ENCODE results near the gene POU6F2.

Gene POU6F2

DNA sequence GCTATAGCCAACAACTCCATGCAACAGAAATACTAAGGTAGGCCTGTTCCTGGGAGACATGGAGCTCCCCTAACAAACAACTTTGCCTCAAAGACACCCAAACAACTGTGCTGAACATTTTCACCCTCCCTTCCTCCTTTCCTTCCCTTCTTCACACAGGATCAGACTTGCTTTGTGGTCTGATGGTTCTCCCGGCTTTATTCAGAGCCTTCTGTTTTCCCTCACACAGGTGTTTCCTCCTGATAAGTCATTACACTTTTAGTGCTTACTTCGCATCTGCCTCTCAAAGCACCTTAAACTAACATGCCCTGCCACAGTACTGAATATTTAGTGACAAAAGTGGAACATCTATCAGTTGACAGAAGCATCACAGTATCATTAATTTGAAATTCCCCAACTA lies 532.2 kb downstream of the POU6F2 start:
- no peaks in the 10 kb centered on the region for H3K27me3 ChIP-seq (ENCODE audit: control insufficient read depth in 3 of 3, insufficient read depth in 3 of 3, low read depth in 1 of 3, low read length in 3 of 3)
- no peak overlapping the region for H3K27ac ChIP-seq (replicated peaks; ENCODE audit: low read length)
- H3K4ac ChIP-seq (ENCODE audit: low read length): no peak overlapping the region
- H3K4me3 ChIP-seq (ENCODE audit: low read length in 2 of 2): no peak overlapping the region
- H4K8ac ChIP-seq (ENCODE audit: low read depth, low read length): no peak overlapping the region
- H2AFZ ChIP-seq (ENCODE audit: low read length): no peak overlapping the region
- H3K79me1 ChIP-seq (ENCODE audit: low read depth, low read length): no peaks in the 10 kb centered on the region
- H2AK5ac ChIP-seq (ENCODE audit: low read depth, low read length): no peak overlapping the region
- DNase-seq (ENCODE audit: low spot score): no peak
- H2BK15ac ChIP-seq (ENCODE audit: low read length): no peak overlapping the region
- H4K91ac ChIP-seq (ENCODE audit: low read depth, low read length, poor library complexity): no peak overlapping the region
- no peak overlapping the region for H3K23ac ChIP-seq (ENCODE audit: low read depth, low read length, poor library complexity)
- H3K4me1 ChIP-seq (ENCODE audit: control insufficient read depth in 2 of 2, insufficient read depth in 1 of 2, low read depth in 1 of 2, low read length in 2 of 2): no peaks in the 10 kb centered on the region
- H3K36me3 ChIP-seq (replicated peaks in 1 of 2; ENCODE audit: control insufficient read depth in 2 of 2, insufficient read depth in 2 of 2, low read length in 2 of 2): no peaks in the 10 kb centered on the region
- H3K18ac ChIP-seq (ENCODE audit: low read length): no peak overlapping the region
- H3K4me2 ChIP-seq (ENCODE audit: insufficient read depth, low read length, poor library complexity, severe bottlenecking): no peak overlapping the region
- H2BK5ac ChIP-seq (ENCODE audit: low read length): no peak overlapping the region
- no CpG with 5 or more reads among the region's 2 CpGs for WGBS, 2 donors (ENCODE audit: extremely low coverage in 2 of 2, insufficient read length in 2 of 2, insufficient replicate concordance in 1 of 2)
- H2BK120ac ChIP-seq (ENCODE audit: low read depth, low read length): no peak overlapping the region
- H3K9ac ChIP-seq (ENCODE audit: low read depth, low read length, poor library complexity): no peak overlapping the region
- no peak overlapping the region for H2BK12ac ChIP-seq (ENCODE audit: low read length)
- no peaks in the 10 kb centered on the region for H3K9me3 ChIP-seq (replicated peaks in 1 of 2; ENCODE audit: control insufficient read depth in 2 of 2, insufficient read depth in 1 of 2, low read depth in 1 of 2, low read length in 2 of 2)
- no peak overlapping the region for H3K14ac ChIP-seq (ENCODE audit: low read length)

DNA sequence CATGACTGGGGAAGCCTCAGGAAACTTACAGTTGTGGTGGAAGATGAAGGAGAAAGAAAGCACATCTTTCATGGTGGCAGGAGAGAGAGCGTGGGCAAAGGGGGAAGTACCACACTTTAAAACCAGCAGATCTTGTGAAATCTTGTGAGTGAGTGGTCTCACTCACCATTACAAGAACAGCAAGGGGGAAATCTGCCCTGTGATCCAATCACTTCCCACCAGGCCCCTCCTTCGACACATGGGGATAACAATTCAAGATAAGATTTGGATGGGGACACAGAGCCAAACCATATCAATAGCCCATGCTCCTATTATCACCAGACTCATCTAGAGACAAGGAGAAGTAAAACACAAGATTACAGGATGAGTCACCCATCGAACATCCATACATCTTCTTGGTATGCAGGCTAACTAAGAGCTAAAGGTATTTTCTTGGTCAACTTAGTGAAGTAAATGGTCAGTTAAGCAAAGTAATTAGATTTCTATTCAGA lies 533.2 kb downstream of the POU6F2 start:
- whole genome bisulfite sequencing, 2 donors (ENCODE audit: extremely low coverage in 2 of 2, insufficient read length in 2 of 2, insufficient replicate concordance in 1 of 2): no CpG with 5 or more reads among the region's 3 CpGs
- H3K9ac ChIP-seq (ENCODE audit: low read depth, low read length, poor library complexity): no peak overlapping the region
- no peak overlapping the region for H2AK5ac ChIP-seq (ENCODE audit: low read depth, low read length)
- H3K79me1 ChIP-seq (ENCODE audit: low read depth, low read length): no peaks in the 10 kb centered on the region
- H3K14ac ChIP-seq (ENCODE audit: low read length): no peak overlapping the region
- H2BK12ac ChIP-seq (ENCODE audit: low read length): no peak overlapping the region
- DNase-seq (ENCODE audit: low spot score): no peak
- H3K27me3 ChIP-seq (ENCODE audit: control insufficient read depth in 3 of 3, insufficient read depth in 3 of 3, low read depth in 1 of 3, low read length in 3 of 3): no peaks in the 10 kb centered on the region
- H2BK15ac ChIP-seq (ENCODE audit: low read length): no peak overlapping the region
- no peak overlapping the region for H4K8ac ChIP-seq (ENCODE audit: low read depth, low read length)
- no peak overlapping the region for H3K4me2 ChIP-seq (ENCODE audit: insufficient read depth, low read length, poor library complexity, severe bottlenecking)
- no peak overlapping the region for H3K27ac ChIP-seq (replicated peaks; ENCODE audit: low read length)
- H3K4me1 ChIP-seq (ENCODE audit: control insufficient read depth in 2 of 2, insufficient read depth in 1 of 2, low read depth in 1 of 2, low read length in 2 of 2): no peaks in the 10 kb centered on the region
- no peak overlapping the region for H2BK5ac ChIP-seq (ENCODE audit: low read length)
- H2AFZ ChIP-seq (ENCODE audit: low read length): no peak overlapping the region
- no peak overlapping the region for H3K4ac ChIP-seq (ENCODE audit: low read length)
- no peak overlapping the region for H4K91ac ChIP-seq (ENCODE audit: low read depth, low read length, poor library complexity)
- no peak overlapping the region for H3K18ac ChIP-seq (ENCODE audit: low read length)
- no peak overlapping the region for H3K4me3 ChIP-seq (ENCODE audit: low read length in 2 of 2)
- no peak overlapping the region for H3K23ac ChIP-seq (ENCODE audit: low read depth, low read length, poor library complexity)
- no peaks in the 10 kb centered on the region for H3K9me3 ChIP-seq (replicated peaks in 1 of 2; ENCODE audit: control insufficient read depth in 2 of 2, insufficient read depth in 1 of 2, low read depth in 1 of 2, low read length in 2 of 2)
- no peak overlapping the region for H2BK120ac ChIP-seq (ENCODE audit: low read depth, low read length)
- no peaks in the 10 kb centered on the region for H3K36me3 ChIP-seq (replicated peaks in 1 of 2; ENCODE audit: control insufficient read depth in 2 of 2, insufficient read depth in 2 of 2, low read length in 2 of 2)

GRCh38 chr7:39515534-39516228 lies 538.0 kb downstream of the POU6F2 start:
- no peak overlapping the region for H2BK15ac ChIP-seq (ENCODE audit: low read length)
- H2AFZ ChIP-seq (ENCODE audit: low read length): no peak overlapping the region
- no peak overlapping the region for H3K4ac ChIP-seq (ENCODE audit: low read length)
- no peak overlapping the region for H3K4me2 ChIP-seq (ENCODE audit: insufficient read depth, low read length, poor library complexity, severe bottlenecking)
- no peak overlapping the region for H2BK12ac ChIP-seq (ENCODE audit: low read length)
- no peak overlapping the region for H3K27ac ChIP-seq (replicated peaks; ENCODE audit: low read length)
- no peak overlapping the region for H3K14ac ChIP-seq (ENCODE audit: low read length)
- DNase-seq (ENCODE audit: low spot score): no peak
- H3K4me3 ChIP-seq (ENCODE audit: low read length in 2 of 2): no peak overlapping the region
- WGBS, 2 donors (ENCODE audit: extremely low coverage in 2 of 2, insufficient read length in 2 of 2, insufficient replicate concordance in 1 of 2): no CpG with 5 or more reads among the region's 8 CpGs
- no peak overlapping the region for H4K91ac ChIP-seq (ENCODE audit: low read depth, low read length, poor library complexity)
- H3K27me3 ChIP-seq (ENCODE audit: control insufficient read depth in 3 of 3, insufficient read depth in 3 of 3, low read depth in 1 of 3, low read length in 3 of 3): no peaks in the 10 kb centered on the region
- H2BK5ac ChIP-seq (ENCODE audit: low read length): no peak overlapping the region
- H4K8ac ChIP-seq (ENCODE audit: low read depth, low read length): no peak overlapping the region
- H3K9me3 ChIP-seq (replicated peaks in 1 of 2; ENCODE audit: control insufficient read depth in 2 of 2, insufficient read depth in 1 of 2, low read depth in 1 of 2, low read length in 2 of 2): no peaks in the 10 kb centered on the region
- no peak overlapping the region for H3K23ac ChIP-seq (ENCODE audit: low read depth, low read length, poor library complexity)
- no peak overlapping the region for H3K18ac ChIP-seq (ENCODE audit: low read length)
- H3K79me1 ChIP-seq (ENCODE audit: low read depth, low read length): no peaks in the 10 kb centered on the region
- H3K36me3 ChIP-seq (replicated peaks in 1 of 2; ENCODE audit: control insufficient read depth in 2 of 2, insufficient read depth in 2 of 2, low read length in 2 of 2): no peaks in the 10 kb centered on the region
- no peaks in the 10 kb centered on the region for H3K4me1 ChIP-seq (ENCODE audit: control insufficient read depth in 2 of 2, insufficient read depth in 1 of 2, low read depth in 1 of 2, low read length in 2 of 2)
- H3K9ac ChIP-seq (ENCODE audit: low read depth, low read length, poor library complexity): no peak overlapping the region
- H2BK120ac ChIP-seq (ENCODE audit: low read depth, low read length): no peak overlapping the region
- no peak overlapping the region for H2AK5ac ChIP-seq (ENCODE audit: low read depth, low read length)

GRCh38 chr7:39516498-39516897 lies 538.8 kb downstream of the POU6F2 start:
- H2BK5ac ChIP-seq (ENCODE audit: low read length): no peak overlapping the region
- H3K4me1 ChIP-seq (ENCODE audit: control insufficient read depth in 2 of 2, insufficient read depth in 1 of 2, low read depth in 1 of 2, low read length in 2 of 2): no peaks in the 10 kb centered on the region
- H3K27me3 ChIP-seq (ENCODE audit: control insufficient read depth in 3 of 3, insufficient read depth in 3 of 3, low read depth in 1 of 3, low read length in 3 of 3): no peaks in the 10 kb centered on the region
- H4K91ac ChIP-seq (ENCODE audit: low read depth, low read length, poor library complexity): no peak overlapping the region
- no peak overlapping the region for H3K4ac ChIP-seq (ENCODE audit: low read length)
- no peak overlapping the region for H2BK120ac ChIP-seq (ENCODE audit: low read depth, low read length)
- DNase-seq (ENCODE audit: low spot score): no peak
- no peak overlapping the region for H3K14ac ChIP-seq (ENCODE audit: low read length)
- no peak overlapping the region for H2AFZ ChIP-seq (ENCODE audit: low read length)
- no peak overlapping the region for H4K8ac ChIP-seq (ENCODE audit: low read depth, low read length)
- WGBS, 2 donors (ENCODE audit: extremely low coverage in 2 of 2, insufficient read length in 2 of 2, insufficient replicate concordance in 1 of 2): no CpG with 5 or more reads among the region's 7 CpGs
- no peak overlapping the region for H3K27ac ChIP-seq (replicated peaks; ENCODE audit: low read length)
- no peaks in the 10 kb centered on the region for H3K36me3 ChIP-seq (replicated peaks in 1 of 2; ENCODE audit: control insufficient read depth in 2 of 2, insufficient read depth in 2 of 2, low read length in 2 of 2)
- H3K9me3 ChIP-seq (replicated peaks in 1 of 2; ENCODE audit: control insufficient read depth in 2 of 2, insufficient read depth in 1 of 2, low read depth in 1 of 2, low read length in 2 of 2): no peaks in the 10 kb centered on the region
- no peak overlapping the region for H3K23ac ChIP-seq (ENCODE audit: low read depth, low read length, poor library complexity)
- H3K18ac ChIP-seq (ENCODE audit: low read length): no peak overlapping the region
- H2AK5ac ChIP-seq (ENCODE audit: low read depth, low read length): no peak overlapping the region
- no peaks in the 10 kb centered on the region for H3K79me1 ChIP-seq (ENCODE audit: low read depth, low read length)
- H2BK15ac ChIP-seq (ENCODE audit: low read length): no peak overlapping the region
- H3K9ac ChIP-seq (ENCODE audit: low read depth, low read length, poor library complexity): no peak overlapping the region
- no peak overlapping the region for H2BK12ac ChIP-seq (ENCODE audit: low read length)
- H3K4me3 ChIP-seq (ENCODE audit: low read length in 2 of 2): no peak overlapping the region
- no peak overlapping the region for H3K4me2 ChIP-seq (ENCODE audit: insufficient read depth, low read length, poor library complexity, severe bottlenecking)

All from neuronal stem cell (in vitro differentiated cells).